ENCODE data around the gene MEX3C.
A peak's percentile ranks its signal among the peaks of the same experiment; 100 is the strongest.

The MEX3C gene

DNA sequence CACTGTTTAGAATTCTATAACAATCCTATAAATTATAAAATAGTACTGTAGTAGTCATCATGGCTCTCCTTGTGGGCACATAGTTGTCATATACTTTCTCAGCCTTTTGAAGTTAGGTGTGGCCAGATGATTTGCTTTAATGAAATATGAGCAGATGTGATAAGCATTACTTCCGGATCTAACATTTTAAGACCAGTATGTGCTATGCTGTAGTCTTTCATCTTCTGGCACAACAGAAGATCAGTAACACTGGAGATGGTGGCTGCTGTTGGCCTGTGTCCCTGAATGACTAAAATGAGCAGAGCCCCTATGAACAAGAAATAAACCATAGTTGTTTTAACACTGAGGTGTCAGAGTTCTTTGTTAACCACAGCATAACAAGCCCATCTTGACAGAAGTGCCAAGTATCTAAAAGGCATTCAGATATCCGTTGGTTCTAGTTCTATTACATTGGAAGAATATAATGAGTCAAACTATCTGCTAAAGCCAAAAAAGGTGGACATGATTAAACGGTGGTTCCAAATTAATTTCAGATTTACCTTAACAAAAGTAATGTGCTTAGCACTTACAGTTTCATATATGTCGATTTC is 6.3 kb downstream of the MEX3C start:
- FAIRE-seq, result no peak

DNA sequence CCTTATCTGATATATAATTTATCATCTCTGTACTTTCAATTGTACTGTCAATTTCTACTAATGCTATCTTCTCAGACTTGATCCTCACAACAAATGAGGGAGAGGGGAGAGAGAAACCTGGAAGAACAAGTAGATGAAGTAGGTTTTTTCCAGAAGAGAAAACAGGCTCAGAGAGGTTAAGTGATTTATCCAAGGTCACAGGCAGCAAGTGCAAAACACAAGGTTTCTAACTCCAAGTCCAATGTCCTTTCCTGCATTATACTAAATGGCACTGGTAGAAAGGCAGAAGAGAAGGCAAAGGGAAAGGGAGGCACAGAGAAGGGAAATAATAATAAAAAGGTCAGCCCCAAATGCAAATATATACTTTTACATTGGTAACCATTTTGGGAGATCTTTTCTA is 7.5 kb downstream of the MEX3C start:
- FAIRE-seq, result no peak

DNA sequence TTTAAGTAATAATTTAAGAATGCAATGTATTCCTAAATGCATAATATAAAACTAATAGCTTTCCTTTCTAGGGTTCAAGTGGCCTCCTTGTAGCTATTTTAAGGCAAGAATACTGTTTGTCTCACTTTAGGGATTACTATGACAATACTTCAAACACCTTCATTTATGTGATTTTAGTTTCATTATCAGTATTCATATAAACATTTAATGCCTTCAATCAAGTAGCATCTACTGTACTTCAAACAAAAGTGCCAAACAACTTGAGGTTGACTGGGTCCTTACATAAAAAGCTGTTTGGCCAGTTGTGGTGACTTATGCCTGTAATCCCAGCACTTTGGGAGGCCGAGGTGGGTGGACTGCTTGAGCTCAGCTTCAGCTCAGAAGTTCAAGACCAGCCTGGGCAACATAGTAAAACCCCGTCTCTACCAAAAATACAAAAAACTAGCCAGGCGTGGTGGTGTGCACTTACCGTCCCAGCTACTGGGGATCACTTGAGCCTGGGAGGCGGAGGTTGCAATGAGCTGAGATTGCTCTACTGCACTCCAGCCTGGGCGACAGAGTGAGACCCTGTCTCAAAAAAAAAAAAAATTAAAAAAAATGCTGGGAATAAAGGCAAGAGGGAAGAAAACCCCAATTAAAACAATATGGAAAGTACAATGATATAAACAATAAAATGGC is 9.3 kb downstream of the MEX3C start:
- FAIRE-seq, result peak; percentile 24

DNA sequence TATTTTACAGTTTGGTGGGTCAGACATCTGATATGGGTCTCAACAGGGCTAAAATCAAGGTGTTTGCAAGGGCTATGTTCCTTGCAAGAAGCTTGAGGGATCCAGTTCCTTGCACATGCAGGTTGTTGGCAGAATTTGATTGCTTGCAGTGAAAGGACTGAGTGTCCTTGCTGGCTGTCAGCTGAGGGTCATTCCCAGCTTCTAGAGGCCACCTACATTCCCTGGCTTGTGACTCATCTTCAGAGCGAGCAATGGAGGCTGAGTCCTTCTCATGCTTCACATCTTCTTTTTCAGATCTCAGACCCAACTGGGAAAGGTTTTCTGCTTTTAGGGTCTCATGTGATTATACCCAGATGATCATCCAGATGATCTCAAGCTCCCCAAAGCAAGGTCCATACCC is 12.4 kb downstream of the MEX3C start:
- no peak for FAIRE-seq

DNA sequence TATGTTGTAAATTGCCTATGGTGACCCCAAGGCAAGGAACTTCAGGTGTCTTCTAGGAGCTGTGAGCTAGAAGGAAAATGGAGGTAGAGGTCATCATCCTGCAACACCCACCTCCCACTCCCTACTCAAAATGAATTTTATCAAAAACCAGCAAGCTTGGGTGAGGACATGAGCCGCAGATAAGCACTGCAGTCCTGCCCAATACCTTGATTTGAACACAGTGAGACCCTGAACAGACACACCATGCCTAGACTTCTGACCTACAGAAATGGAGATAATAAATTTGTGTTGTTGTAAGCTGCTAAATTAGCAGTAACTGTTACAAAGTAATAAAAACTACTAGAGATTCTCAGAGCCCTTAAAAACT is 13.4 kb downstream of the MEX3C start:
- FAIRE-seq, result no peak

DNA sequence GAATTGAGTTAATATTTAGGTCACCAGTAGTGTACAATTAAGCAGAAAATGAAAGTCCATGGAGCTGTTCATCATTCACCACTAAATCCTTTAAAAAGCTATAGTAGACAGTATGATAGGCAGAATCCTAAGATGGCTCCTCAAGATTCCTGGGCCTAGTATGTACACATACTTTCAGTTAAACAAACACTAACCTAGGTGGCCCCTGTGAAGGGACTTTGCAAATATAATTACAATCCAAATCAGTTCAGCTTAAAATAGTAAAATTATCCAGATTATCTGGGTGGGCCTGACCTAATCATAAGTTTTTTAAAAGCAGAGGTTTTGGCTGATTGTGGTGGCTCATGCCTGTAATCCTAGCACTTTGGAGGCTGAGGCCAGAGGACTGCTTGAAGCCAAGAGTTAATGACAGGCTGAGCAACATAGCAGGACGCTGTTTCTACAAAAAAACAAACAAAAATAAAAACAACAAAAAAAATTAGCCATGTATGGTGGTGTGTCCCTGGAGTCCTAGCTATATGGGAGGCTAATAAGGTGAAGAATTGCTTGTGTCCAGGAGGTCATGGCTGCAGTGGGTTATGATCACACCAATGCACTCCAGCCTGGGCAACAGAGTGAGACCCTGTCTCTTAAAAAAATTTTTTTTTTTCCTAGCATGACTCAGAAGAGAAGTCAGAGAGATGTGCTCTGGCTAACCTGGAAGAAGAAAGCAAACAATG is 13.9 kb downstream of the MEX3C start:
- no peak for FAIRE-seq

DNA sequence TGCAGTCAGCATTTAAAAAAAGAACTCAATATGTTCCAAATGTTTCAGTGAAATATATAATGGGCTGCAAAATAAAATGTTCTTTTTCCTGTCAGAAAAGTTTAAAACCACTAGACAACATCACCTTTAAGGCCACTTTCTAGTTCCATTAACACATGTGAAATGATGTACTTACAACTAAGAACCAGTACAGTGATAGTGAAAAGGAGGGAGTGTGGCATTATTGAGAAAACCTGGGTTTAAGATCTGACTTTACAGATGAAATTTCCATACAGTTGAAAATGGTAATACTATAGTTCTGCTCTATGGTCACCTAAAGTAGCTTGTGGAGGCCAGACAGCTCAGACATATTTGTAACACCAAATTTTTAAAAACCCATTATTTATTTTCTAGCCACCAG is 14.7 kb downstream of the MEX3C start:
- FAIRE-seq, result no peak

DNA sequence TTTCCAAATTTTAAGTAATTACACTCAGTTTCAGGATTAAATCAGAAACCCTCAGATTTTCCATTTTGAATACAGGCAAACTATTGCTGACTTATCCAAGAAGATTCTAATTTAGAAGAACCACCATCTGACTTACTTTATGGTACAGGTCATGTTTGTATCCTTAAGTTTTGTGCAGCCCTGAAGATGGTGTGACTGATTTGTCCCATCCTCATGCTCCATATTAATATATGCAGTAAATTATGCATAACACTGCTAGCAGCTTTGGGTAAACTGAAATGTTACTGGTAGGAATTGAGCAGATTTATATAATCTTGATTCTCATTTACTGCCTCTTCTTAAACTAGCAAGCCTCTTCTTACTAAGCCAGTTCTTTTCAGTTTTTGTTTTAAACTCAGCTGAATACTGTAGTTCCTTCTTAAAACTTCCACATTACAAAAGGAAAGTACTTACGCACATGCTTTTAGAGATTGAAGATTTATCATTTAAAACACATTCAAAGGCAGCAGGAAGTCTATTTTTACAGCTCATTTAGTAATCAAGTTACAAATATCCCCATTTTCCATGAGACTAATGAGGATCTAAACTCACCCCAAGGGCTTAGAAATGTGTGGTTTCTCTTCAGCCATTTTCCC is 25.7 kb downstream of the MEX3C start:
- no peak for FAIRE-seq

DNA sequence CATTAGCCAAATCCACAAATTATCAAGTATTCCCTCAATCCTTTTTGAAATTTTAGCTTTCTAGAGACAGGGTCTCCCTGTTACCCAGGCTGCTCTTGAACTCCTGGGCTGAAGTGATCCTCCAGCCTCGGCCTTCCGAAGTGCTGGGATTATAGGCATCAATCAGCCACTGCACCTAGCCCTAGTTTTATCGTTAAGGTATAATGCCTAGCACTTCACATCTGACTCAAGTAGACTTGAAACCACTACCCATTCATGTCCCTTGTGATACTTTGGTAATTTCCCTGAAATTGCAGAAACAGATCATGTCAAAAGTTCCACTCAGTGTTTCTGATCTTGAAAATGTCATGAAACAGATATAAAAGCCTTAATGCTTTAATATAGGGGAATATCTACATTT is 26.3 kb downstream of the MEX3C start:
- FAIRE-seq, result no peak

DNA sequence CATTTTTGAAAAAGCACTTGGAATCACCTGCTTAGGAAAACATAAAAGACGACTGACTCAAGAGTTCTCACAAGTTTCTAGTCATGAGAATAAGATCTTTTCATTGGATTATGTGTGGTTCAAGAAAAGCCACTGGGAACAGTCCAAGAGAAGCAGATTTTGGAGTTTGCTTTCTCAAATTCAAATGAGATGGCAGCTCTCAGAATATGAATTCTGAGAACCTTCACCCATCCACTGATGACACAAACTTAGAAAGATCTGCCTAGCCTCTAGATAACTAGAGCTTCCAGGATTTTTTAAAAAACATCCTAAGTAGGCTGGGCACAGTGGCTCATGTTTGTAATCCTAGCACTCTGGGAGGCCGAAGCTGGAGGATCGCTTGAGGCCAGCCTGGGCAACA is 26.8 kb downstream of the MEX3C start:
- FAIRE-seq, result no peak

DNA sequence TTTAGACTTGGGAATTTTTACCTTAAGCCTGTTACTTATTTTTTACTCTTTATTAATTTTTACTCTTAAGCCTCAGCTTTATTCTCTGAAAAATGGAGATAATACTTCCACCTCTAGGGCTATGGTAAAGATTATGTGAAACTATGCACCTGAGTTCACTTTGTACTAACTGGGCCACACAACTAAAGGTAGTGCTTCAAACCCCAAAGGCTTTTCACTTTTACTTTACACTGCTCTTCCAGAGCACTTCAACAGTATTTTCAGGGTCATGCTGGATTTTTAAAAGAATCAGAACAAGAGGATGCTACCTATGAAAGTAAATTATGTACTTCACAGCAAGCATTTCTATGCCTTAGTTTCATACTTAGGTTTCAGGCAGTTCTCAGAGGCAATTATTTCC is 27.8 kb downstream of the MEX3C start:
- no peak for FAIRE-seq

DNA sequence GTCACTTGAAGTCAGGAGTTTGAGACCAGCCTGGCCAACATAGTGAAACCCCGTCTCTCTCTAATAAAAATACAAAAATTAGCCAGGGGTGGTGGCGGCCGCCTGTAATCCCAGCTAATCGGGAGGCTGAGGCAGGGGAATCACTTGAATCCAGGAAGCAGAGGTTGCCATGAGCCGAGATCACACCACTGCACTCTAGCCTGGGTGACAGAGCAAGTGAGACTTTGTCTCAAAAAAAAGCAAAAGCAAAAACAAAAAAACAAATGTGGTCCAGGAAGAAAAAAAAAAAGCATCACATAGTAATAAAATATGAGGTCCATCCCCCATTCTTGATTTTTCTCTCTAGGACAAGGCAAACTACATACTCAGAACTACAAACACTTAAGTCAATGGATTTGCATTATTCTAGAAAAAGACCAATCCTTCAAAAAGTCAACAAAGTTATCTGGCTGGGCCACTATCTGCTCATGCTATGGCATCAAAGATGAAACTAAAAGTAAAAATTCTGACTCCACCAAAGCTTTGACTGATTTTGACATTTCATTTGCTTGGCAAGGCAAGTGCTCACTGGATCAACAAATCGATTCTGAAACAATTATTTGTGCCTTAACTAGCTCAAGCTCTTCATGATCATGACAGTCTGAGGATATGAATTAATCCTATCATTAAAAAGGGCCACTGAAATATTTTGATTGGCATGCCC is 28.4 kb downstream of the MEX3C start:
- FAIRE-seq, result no peak

DNA sequence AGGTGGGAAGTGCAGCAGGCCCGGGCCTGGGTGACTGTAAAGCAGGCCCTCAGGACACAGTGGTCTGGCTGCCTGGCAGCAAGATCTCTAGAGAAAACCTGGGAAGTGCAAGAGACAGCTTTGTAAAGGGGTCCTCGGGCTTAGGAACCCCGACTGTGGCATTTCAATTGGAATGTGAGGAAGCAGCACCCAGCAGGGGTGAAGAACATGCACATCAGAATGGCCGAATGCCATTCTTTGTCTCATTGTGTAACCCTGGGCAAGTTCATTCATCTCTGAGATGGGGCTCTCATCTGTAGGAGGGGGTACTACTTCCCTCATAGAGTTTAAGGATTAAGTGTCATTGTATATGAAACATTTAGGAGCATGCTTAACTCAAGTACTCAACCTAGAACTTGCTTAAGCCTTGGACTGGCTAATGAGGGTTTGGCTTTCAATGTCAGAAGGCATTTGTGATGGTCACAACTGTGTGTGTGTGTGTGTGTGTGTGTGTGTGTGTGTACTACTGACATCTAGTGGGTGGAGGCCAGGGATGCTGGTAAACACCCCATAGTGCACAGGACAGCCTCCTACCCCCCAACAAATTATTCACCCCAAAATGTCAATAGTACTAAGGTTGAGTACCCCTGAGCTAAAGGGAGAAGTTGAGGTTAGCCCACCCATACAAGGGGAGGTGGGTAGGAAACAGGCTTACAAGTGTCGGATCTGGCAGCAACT is 29.3 kb downstream of the MEX3C start:
- no peak for FAIRE-seq

DNA sequence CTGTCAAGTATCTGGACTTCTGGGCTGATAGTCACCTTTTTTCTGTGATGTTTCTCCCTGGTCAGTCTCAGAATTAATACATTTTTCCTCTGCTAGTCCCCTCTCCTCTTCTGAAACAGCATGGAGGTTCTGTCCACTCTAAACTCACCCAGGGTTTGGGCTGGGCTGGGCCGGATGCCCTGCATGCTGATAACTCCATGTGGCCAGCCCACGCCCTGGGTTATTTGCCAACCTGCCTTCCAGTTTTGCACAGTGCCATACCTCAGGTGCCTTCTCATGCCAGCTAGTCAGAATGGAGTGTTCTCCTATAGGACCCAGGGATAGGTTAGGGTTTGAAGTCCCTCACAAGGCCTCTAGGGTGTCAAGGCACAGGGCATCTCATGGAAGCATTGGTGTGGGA is 32.2 kb downstream of the MEX3C start:
- FAIRE-seq, result no peak

DNA sequence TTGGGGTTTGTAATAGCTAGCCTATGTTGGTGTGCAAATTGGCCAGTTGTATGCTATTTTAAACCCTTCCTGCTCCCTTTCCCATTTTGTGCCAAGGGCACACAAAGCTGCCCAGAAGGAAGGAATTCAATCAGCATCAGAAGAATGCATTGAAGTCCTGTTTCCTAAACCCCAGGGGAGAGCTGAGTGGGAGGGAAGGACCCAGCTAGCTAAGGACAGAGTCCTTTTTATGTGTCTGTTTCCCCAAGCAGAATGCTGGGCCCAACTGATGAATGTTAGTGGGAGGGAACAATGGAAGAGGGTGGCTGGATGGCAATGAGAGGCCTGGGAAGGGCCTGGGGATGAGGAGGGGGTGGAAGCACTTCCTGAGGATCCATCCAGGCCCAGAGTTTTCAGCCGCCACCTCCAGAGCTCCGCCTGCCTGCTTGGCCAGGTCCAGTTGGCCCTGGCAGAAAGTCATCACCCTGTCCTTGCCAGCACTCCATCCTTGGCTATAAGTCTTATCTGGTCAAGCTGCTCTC is 32.7 kb downstream of the MEX3C start:
- no peak for FAIRE-seq

DNA sequence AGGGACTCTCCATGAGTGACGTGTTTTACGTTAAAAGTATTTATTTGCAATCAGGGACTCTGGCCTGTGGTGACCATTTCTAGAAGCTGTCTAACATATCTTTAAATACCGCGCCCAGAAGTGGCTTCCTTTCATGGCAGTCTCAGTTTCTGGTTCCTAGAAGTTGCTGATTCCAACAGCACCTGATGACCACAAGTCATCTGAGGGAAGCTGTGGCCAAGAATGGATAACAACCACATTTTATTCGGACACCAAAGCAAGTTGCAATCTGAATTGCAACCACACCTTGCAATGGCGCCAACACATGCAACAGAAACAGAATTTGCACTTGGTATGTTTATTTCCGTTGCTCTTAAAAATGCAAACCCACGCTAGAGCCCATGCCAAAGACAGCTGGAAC is 33.1 kb downstream of the MEX3C start:
- no peak for FAIRE-seq

DNA sequence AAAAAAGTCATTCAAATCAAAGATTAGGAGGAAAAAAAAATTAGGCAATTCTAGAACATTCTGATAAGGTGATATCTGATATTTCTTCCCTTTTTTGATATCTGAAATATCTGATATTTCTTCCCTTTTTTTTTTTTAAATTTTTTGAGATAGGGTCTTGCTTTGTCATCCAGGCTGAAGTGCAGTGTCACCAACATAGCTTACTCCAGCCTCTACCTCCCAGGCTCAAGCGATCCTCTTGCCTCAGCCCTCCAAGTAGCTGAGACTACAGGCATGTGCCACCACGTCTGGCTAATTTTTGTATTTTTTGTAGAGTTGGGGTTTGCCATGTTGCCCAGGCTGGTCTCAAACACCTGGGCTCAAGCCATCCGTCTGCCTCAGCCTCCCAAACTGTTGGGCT is 33.9 kb downstream of the MEX3C start:
- no peak for FAIRE-seq

DNA sequence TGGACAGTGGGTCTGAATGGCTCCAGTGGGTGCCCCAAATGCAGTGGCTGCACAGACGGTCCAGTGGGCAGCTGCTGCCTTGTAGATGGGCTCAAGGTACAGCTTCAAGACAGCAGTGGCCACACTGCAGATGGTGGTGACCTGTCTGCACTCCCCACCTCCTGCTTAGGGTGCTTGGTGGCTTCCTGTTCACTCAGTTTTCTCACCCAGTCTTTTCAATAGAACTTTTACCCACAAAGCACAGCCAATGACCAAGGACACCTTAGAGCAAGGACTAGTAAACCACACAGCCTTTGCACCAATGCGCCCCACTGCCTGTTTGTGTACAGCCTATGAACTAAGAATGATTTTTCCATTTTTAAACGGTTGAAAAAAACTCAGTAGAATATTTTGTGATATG is 34.9 kb downstream of the MEX3C start:
- FAIRE-seq, result no peak

DNA sequence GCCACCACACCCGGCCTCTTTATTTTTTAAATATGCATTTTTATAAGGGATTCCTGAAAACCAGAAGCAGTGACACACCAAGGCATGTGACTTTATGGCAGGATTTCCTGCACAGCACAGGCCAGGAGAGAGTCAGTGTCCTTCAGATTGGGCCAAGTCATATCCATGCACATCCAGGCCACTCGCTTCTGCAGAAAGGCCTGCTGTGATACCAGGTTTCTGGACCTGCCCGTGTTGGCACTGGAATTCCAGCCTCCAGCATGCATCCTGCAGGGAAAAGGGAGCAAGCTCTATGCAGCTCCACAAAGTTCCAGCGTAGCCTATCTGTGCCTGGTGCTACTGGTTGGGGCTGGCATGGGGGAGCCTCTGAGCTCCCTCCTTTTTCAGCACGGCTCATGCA is 36.8 kb downstream of the MEX3C start:
- FAIRE-seq, result no peak

DNA sequence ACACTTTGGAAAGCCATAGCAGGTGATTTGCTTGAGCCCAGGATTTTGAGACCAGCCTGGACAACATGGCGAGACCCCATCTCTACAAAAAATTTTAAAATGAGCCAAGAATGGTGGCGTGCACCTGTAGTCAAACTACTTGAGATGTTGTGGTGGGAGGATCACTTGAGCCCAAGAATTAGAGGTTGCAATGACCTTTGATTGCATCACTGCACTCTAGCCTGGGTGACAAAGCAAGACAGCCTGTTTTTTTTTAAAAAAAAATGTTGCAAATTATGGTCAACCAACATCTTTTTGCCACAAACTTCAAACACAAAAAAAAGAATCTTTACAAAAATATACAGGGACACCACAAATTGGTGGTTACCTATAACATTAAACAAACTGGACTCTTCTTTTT is 40.3 kb downstream of the MEX3C start:
- FAIRE-seq, result no peak

DNA sequence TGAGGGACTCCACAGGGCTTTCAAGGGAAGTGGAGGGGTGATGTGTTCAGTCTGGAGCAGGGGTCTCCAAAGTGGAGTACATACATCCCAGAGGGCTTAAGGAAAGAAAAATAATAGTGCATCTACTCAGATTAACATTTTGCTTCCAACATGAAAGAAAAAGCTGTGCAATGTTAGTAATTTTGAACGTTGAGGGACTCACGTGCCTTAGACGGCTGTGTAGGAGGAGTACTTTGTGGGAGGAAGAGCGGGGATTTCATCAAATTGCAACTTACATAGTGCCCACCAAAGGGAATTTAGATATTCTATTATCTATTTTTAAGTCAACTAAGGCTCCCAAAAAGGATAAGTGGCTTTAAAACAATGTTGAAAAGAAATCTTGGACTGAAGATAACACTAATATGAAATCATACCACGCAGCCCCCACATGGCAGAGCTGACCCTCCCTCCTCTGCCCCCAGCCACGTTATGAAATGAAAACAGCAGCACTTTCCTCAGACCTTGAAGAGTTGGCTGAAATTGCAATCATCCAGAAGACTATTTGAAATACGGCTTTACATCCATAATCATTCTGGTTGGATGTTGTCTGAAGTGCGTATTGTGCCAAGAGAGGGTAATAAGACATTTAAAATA is 42.9 kb downstream of the MEX3C start:
- FAIRE-seq, result no peak

Data from islet of Langerhans (tissue), 1 donor.